T-helper 2 cell treated with Interferon-gamma antibody and Interleukin-4, amounts not matched to agents 5 μg/mL and 100 μg/mL, for 36 hours (primary cell): ENCODE measurements around the gene PHB1.

ENCODE experiments used
- DNase-seq: peaks from one replicate; pipeline ENCODE4 v3.0.0; 2021; ENCODE audit warnings: low spot score
- H3K27ac Mint-ChIP-seq: one replicate; pipeline ENCODE4 v1.8.0; 2021; ENCODE audit warnings: mild to moderate bottlenecking, mixed read lengths
- H3K27me3 Mint-ChIP-seq: one replicate; pipeline ENCODE4 v1.8.0; 2021; ENCODE audit warnings: low read depth, mixed read lengths
- H3K36me3 Mint-ChIP-seq: one replicate; pipeline ENCODE4 v1.8.0; 2021; ENCODE audit warnings: low read depth, mixed read lengths
- H3K4me1 Mint-ChIP-seq: one replicate; pipeline ENCODE4 v1.8.0; 2021; ENCODE audit warnings: low read depth, mixed read lengths
- H3K4me3 Mint-ChIP-seq: one replicate; pipeline ENCODE4 v1.8.0; 2022; ENCODE audit warnings: mild to moderate bottlenecking, moderate library complexity, mixed read lengths
- H3K9me3 Mint-ChIP-seq: one replicate; pipeline ENCODE4 v1.8.0; 2021; ENCODE audit warnings: mixed read lengths

The PHB1 gene

GRCh38 chr17:49447628-49448302 is 33.1 kb upstream of the PHB1 start:
- Mint-ChIP-seq H3K9me3 (no peaks in the 10 kb centered on the region), H3K27me3 (no peaks in the 10 kb centered on the region), H3K36me3 (no peaks in the 10 kb centered on the region), H3K4me1 (peaks cover 7% of the 10 kb centered on the region), H3K27ac (no peak overlapping the region), H3K4me3 (no peak overlapping the region)
- DNase-seq, result no peak

GRCh38 chr17:49445591-49445990 is 30.9 kb upstream of the PHB1 start:
- H3K4me3 Mint-ChIP-seq, result no peak overlapping the region
- no peaks in the 10 kb centered on the region for H3K36me3 Mint-ChIP-seq
- peaks cover under 1% of the 10 kb centered on the region for H3K27me3 Mint-ChIP-seq
- H3K27ac Mint-ChIP-seq, result no peak overlapping the region
- no peaks in the 10 kb centered on the region for H3K9me3 Mint-ChIP-seq
- DNase-seq, result no peak
- H3K4me1 Mint-ChIP-seq, result peaks cover 4% of the 10 kb centered on the region

GRCh38 chr17:49444384-49444783 is 29.7 kb upstream of the PHB1 start:
- no peaks in the 10 kb centered on the region for H3K4me1 Mint-ChIP-seq
- no peak overlapping the region for H3K27ac Mint-ChIP-seq
- no peak for DNase-seq
- H3K4me3 Mint-ChIP-seq, result no peak overlapping the region
- no peaks in the 10 kb centered on the region for H3K36me3 Mint-ChIP-seq
- no peaks in the 10 kb centered on the region for H3K9me3 Mint-ChIP-seq
- H3K27me3 Mint-ChIP-seq, result peaks cover 7% of the 10 kb centered on the region

- Mint-ChIP-seq H3K27me3 (peaks cover 11% of the 10 kb centered on the region), H3K4me1 (no peaks in the 10 kb centered on the region), H3K9me3 (no peaks in the 10 kb centered on the region), H3K36me3 (no peaks in the 10 kb centered on the region), H3K4me3 (no peak overlapping the region), H3K27ac (no peak overlapping the region)
- DNase-seq, result no peak
Measured at GRCh38 chr17:49443862-49444261, 29.2 kb upstream of the PHB1 start.

GRCh38 chr17:49442041-49442440 is 27.4 kb upstream of the PHB1 start:
- DNase-seq, result no peak
- Mint-ChIP-seq H3K27ac (no peak overlapping the region), H3K36me3 (no peaks in the 10 kb centered on the region), H3K27me3 (peaks cover 19% of the 10 kb centered on the region), H3K9me3 (no peaks in the 10 kb centered on the region), H3K4me3 (no peak overlapping the region), H3K4me1 (no peaks in the 10 kb centered on the region)

GRCh38 chr17:49441578-49441977 is 26.9 kb upstream of the PHB1 start:
- Mint-ChIP-seq H3K9me3 (no peaks in the 10 kb centered on the region), H3K27me3 (peaks cover 22% of the 10 kb centered on the region), H3K4me1 (no peaks in the 10 kb centered on the region), H3K36me3 (no peaks in the 10 kb centered on the region), H3K27ac (no peak overlapping the region), H3K4me3 (no peak overlapping the region)
- no peak for DNase-seq

GRCh38 chr17:49440581-49440980 is 25.9 kb upstream of the PHB1 start:
- Mint-ChIP-seq H3K9me3 (no peaks in the 10 kb centered on the region), H3K27ac (no peak overlapping the region), H3K36me3 (no peaks in the 10 kb centered on the region), H3K4me1 (no peaks in the 10 kb centered on the region), H3K27me3 (peaks cover 30% of the 10 kb centered on the region), H3K4me3 (no peak overlapping the region)
- no peak for DNase-seq

GRCh38 chr17:49439673-49440571 is 25.2 kb upstream of the PHB1 start:
- Mint-ChIP-seq H3K27me3 (peaks cover 30% of the 10 kb centered on the region), H3K4me1 (no peaks in the 10 kb centered on the region), H3K4me3 (no peak overlapping the region), H3K9me3 (no peaks in the 10 kb centered on the region), H3K36me3 (no peaks in the 10 kb centered on the region), H3K27ac (no peak overlapping the region)
- DNase-seq, result no peak

- DNase-seq, result no peak
- H3K27me3 Mint-ChIP-seq, result peaks cover 30% of the 10 kb centered on the region
- no peak overlapping the region for H3K27ac Mint-ChIP-seq
- no peaks in the 10 kb centered on the region for H3K9me3 Mint-ChIP-seq
- H3K36me3 Mint-ChIP-seq, result no peaks in the 10 kb centered on the region
- no peak overlapping the region for H3K4me3 Mint-ChIP-seq
- H3K4me1 Mint-ChIP-seq, result no peaks in the 10 kb centered on the region
Measured at GRCh38 chr17:49439305-49439672, 24.6 kb upstream of the PHB1 start.

GRCh38 chr17:49438436-49439278 is 24.0 kb upstream of the PHB1 start:
- Mint-ChIP-seq H3K9me3 (no peaks in the 10 kb centered on the region), H3K36me3 (no peaks in the 10 kb centered on the region), H3K4me1 (no peaks in the 10 kb centered on the region), H3K4me3 (no peak overlapping the region), H3K27me3 (peaks cover 30% of the 10 kb centered on the region), H3K27ac (no peak overlapping the region)
- no peak for DNase-seq

- Mint-ChIP-seq H3K36me3 (no peaks in the 10 kb centered on the region), H3K4me3 (no peak overlapping the region), H3K27me3 (peaks cover 30% of the 10 kb centered on the region), H3K4me1 (no peaks in the 10 kb centered on the region), H3K27ac (no peak overlapping the region), H3K9me3 (no peaks in the 10 kb centered on the region)
- DNase-seq, result no peak
Measured at GRCh38 chr17:49437696-49438435, 23.2 kb upstream of the PHB1 start.

GRCh38 chr17:49436174-49436573 is 21.5 kb upstream of the PHB1 start:
- no peak overlapping the region for H3K27ac Mint-ChIP-seq
- H3K36me3 Mint-ChIP-seq, result no peaks in the 10 kb centered on the region
- H3K4me1 Mint-ChIP-seq, result no peaks in the 10 kb centered on the region
- H3K4me3 Mint-ChIP-seq, result no peak overlapping the region
- H3K9me3 Mint-ChIP-seq, result no peaks in the 10 kb centered on the region
- DNase-seq, result no peak
- H3K27me3 Mint-ChIP-seq, result peaks cover 30% of the 10 kb centered on the region

GRCh38 chr17:49435671-49436029 is 21.0 kb upstream of the PHB1 start:
- no peaks in the 10 kb centered on the region for H3K4me1 Mint-ChIP-seq
- H3K9me3 Mint-ChIP-seq, result no peaks in the 10 kb centered on the region
- H3K27me3 Mint-ChIP-seq, result peaks cover 29% of the 10 kb centered on the region
- H3K36me3 Mint-ChIP-seq, result no peaks in the 10 kb centered on the region
- H3K4me3 Mint-ChIP-seq, result no peak overlapping the region
- H3K27ac Mint-ChIP-seq, result no peak overlapping the region
- DNase-seq, result no peak
